ENCODE measurements around the gene MYO7B. TPM values are rescaled to one million over a fixed set of nuclear protein-coding genes. Genes with fewer than 3 reads are reported as not detected.

The MYO7B gene
- total RNA-seq, 4 donors from 2014 or later: 0.27 to 0.77 (median 0.54) TPM; not detected in 1

DNA sequence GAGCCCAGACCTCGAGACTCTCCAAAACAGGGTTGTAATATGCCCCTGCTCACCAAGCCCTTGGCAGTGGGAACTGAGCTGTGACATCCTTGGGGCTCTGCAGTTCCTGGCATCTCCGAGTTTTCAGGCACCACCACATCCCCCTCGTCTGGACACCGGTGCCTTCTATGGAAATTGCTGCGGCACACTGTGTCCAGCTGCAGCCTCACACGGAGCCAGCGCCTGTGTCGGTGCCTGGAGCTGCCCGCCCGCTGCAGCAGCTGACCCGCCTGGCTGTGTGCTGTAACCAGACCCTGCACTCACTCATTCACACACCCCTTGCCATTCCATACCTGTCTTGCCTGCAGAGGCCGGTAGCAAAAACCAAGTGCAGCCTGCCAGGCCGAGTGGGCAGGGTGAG is 21.0 kb upstream of the MYO7B start:
- Histone ChIP-seq H3K4me3 (no peak overlapping the region), H3K36me3 (peaks cover 0 to 7% of the 10 kb centered on the region in 2 donors), H3K4me1 (peaks cover 9 to 72% (median 24%) of the 10 kb centered on the region in 3 donors), H3K27me3 (no peaks in the 10 kb centered on the region), H3K9me3 (no peaks in the 10 kb centered on the region), H3K27ac (peak overlapping the region in 3 of 4 donors; percentile 84 to 86 (median 85))
- TF ChIP-seq, protein P1, sequence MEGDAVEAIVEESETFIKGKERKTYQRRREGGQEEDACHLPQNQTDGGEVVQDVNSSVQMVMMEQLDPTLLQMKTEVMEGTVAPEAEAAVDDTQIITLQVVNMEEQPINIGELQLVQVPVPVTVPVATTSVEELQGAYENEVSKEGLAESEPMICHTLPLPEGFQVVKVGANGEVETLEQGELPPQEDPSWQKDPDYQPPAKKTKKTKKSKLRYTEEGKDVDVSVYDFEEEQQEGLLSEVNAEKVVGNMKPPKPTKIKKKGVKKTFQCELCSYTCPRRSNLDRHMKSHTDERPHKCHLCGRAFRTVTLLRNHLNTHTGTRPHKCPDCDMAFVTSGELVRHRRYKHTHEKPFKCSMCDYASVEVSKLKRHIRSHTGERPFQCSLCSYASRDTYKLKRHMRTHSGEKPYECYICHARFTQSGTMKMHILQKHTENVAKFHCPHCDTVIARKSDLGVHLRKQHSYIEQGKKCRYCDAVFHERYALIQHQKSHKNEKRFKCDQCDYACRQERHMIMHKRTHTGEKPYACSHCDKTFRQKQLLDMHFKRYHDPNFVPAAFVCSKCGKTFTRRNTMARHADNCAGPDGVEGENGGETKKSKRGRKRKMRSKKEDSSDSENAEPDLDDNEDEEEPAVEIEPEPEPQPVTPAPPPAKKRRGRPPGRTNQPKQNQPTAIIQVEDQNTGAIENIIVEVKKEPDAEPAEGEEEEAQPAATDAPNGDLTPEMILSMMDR (IDR thresholded peaks at IDR 0.05): no peak
- TF ChIP-seq EP300 (IDR thresholded peaks at IDR 0.05) (no peak), POLR2A (IDR thresholded peaks at IDR 0.05) (no peak), POLR2AphosphoS5 (IDR thresholded peaks at IDR 0.05) (no peak)
- ATAC-seq: peak; percentile 50
- 64% methylated on average over 2 of the region's 13 CpGs; no CpG with 5 or more reads in 1 of the 2 donors for WGBS, 2 donors (ENCODE audit: low coverage in 1 of 2)

DNA sequence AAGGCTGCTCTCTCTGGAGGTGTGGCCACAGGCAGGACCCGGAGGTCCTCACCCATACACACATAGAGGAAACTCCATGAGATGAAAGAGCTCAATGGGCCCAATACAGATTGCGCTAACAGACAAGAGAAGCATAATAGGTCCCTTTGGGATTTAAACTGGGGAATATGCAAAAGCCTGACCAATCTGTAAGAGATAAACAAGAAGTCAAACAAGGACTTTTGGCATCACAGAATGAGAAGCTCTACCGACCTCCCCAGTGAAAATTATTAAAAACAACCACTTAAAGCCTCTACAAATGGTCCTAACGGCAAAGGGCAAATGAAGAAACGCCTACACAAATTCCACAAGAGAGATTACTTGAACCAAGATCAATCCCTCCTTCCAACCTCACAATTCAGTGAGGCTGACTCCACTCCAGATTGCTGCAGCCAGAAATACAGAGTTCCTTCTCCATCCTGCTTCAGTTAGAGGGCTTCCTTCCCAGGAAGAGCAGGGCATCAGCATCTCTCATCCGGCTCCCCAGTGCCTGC is 20.0 kb upstream of the MYO7B start:
- peak overlapping the region; percentile 84 to 96 (median 86) for H3K27ac ChIP-seq
- H3K4me1 ChIP-seq: peaks cover 9 to 62% (median 24%) of the 10 kb centered on the region in 3 donors
- H3K36me3 ChIP-seq: peaks cover 3 to 16% of the 10 kb centered on the region in 2 donors
- H3K27me3 ChIP-seq: no peaks in the 10 kb centered on the region
- 17 to 22% methylated on average over 5 to 6 of the region's 6 CpGs for WGBS, 2 donors (ENCODE audit: low coverage in 1 of 2)
- TF ChIP-seq EP300 (IDR thresholded peaks at IDR 0.05) (no peak), POLR2AphosphoS5 (IDR thresholded peaks at IDR 0.05) (peak; percentile 34)
- no peaks in the 10 kb centered on the region for H3K9me3 ChIP-seq
- ATAC-seq: peak; percentile 22
- H3K4me3 ChIP-seq: no peak overlapping the region

DNA sequence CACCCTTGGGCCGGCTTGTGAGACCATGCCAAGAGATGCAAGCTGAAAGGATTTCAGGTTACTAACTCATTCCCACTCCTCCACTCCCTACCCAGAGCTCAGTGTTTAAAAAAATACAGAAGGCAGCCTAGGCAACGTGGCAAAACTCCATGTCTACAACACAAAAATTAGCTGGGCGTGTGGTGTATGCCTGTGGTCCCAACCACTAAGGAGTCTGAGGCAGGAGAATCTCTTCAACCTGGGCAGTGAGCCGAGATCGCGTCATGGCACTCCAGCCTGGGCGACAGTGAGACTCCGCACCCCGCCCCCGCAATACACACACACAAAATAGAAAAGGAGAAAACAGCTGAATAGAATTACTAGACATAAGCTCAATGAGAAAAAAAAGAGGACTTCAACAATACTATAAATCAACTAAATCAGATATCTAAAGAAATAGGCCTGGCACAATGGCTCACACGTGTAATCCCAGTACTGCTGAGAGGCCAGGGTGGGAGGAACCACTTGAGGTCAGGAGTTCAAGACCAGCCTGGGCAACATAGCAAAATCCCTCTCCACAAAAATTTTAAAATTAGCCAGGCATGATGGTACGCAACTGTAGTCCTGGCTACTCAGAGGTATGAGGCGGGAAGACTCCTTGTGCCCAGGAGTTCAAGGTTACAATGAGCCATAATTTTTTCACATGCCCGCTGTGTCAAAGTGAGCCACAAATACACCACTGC is 19.3 kb upstream of the MYO7B start:
- H3K4me1 ChIP-seq: peaks cover 9 to 60% (median 24%) of the 10 kb centered on the region in 3 donors
- H3K27ac ChIP-seq: peak overlapping the region; percentile 84 to 96 (median 86)
- H3K36me3 ChIP-seq: peaks cover 3 to 24% of the 10 kb centered on the region in 2 donors
- peak; percentile 91 for ATAC-seq
- TF ChIP-seq EP300 (IDR thresholded peaks at IDR 0.05) (no peak), POLR2AphosphoS5 (IDR thresholded peaks at IDR 0.05) (peak; percentile 33)
- H3K4me3 ChIP-seq: no peak overlapping the region
- no peaks in the 10 kb centered on the region for H3K27me3 ChIP-seq
- no peaks in the 10 kb centered on the region for H3K9me3 ChIP-seq
- WGBS, 2 donors (ENCODE audit: low coverage in 1 of 2): 31 to 41% methylated on average over 5 to 14 of the region's 14 CpGs

DNA sequence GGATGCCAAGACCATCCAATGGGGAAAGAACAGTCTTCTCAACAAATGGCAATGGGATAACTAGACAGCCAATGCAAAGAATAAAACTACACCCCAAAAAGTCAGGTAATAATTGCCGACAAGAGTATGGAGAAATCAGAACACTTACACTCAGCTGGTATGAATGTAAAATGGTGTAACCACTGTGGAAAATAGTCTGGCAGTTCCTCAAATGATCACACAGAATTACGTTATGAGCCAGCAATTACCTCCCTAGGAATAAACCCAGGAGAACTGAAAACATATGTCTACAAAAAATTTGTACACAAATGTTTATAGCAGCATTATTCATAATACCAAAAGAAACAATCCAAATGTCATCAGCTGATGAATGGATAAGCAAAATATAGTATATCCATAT is 18.0 kb upstream of the MYO7B start:
- no peaks in the 10 kb centered on the region for H3K27me3 ChIP-seq
- peak overlapping the region; percentile 84 to 96 (median 86) for H3K27ac ChIP-seq
- TF ChIP-seq EP300 (IDR thresholded peaks at IDR 0.05) (no peak), POLR2AphosphoS5 (IDR thresholded peaks at IDR 0.05) (no peak), POLR2A (IDR thresholded peaks at IDR 0.05) (no peak)
- TF ChIP-seq, protein P1 (IDR thresholded peaks at IDR 0.05): no peak
- H3K9me3 ChIP-seq: no peaks in the 10 kb centered on the region
- no peak for ATAC-seq
- H3K4me3 ChIP-seq: no peak overlapping the region
- H3K36me3 ChIP-seq: peaks cover 3 to 32% of the 10 kb centered on the region in 2 donors
- peaks cover 9 to 51% (median 24%) of the 10 kb centered on the region in 3 donors for H3K4me1 ChIP-seq
- 75 to 77% methylated on average over 2 of the region's 2 CpGs for WGBS, 2 donors (ENCODE audit: low coverage in 1 of 2)

DNA sequence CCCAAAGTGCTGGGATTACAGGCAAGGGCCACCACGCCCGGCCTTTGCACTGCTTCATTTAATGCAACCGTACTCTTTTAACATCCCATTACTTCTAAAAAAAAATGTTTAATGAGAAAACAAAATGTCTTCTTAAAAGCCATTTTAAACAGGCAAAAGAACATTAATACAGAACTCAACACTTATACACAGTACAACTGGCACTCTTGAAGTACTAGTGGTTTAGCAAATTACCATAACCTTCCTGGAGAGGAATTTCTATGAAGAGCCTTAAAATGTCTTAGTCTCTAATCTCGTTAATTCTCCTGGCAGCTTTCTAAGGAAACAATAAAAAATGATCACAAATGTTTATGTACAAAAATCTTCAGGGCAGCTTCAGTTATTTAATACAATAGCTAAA is 15.1 kb upstream of the MYO7B start:
- Histone ChIP-seq H3K4me1 (peaks cover 7 to 48% (median 12%) of the 10 kb centered on the region in 3 donors), H3K27me3 (no peaks in the 10 kb centered on the region), H3K4me3 (no peak overlapping the region), H3K27ac (no peak overlapping the region), H3K36me3 (peaks cover 3 to 41% of the 10 kb centered on the region in 2 donors), H3K9me3 (no peaks in the 10 kb centered on the region)
- TF ChIP-seq POLR2A (IDR thresholded peaks at IDR 0.05) (no peak), POLR2AphosphoS5 (IDR thresholded peaks at IDR 0.05) (no peak), EP300 (IDR thresholded peaks at IDR 0.05) (no peak)
- TF ChIP-seq, protein P1 (IDR thresholded peaks at IDR 0.05): no peak
- ATAC-seq: no peak
- 81 to 95% methylated on average over 2 to 4 of the region's 4 CpGs for WGBS, 2 donors (ENCODE audit: low coverage in 1 of 2)

Data from gastroesophageal sphincter (tissue), 4 donors.